Measurements from ENCODE around the gene KCNMB2. TPM values are rescaled to one million over a fixed set of nuclear protein-coding genes. Genes with fewer than 3 reads are reported as not detected.

KCNMB2 gene
- polyA plus RNA-seq, 1 of the 3 experiments (the other 2 are of a cell fraction), result not detected

DNA sequence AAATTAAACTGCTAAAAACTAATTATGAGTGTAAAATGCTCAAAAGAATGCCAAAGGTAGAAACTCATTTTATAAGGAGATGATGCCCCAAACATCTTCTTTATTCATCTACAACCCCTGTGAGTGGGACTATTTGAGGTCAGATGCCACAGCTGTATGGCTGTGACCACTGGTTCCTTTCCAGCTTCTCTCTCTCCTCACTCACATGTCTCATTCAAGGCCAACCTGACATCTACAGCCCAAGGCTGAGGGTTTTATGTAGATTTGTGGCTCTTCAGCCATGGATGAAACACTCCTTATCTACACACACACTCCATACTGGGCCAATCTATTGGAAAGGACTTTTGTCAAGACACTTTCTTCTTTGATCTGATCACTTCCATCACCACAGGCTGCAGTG is 231.3 kb downstream of the KCNMB2 start (continued):
- TF ChIP-seq SIN3A (IDR thresholded peaks at IDR 0.05; ENCODE audit: borderline replicate concordance, low read depth, low read length) (no peak), ELF1 (IDR thresholded peaks at IDR 0.05) (no peak), TEAD4 (IDR thresholded peaks at IDR 0.05; ENCODE audit: borderline replicate concordance, insufficient read depth) (no peak), TAF1 (IDR thresholded peaks at IDR 0.05; ENCODE audit: borderline replicate concordance, low read depth, low read length) (no peak), JUND (IDR thresholded peaks at IDR 0.05) (no peak), POLR2AphosphoS5 (IDR thresholded peaks at IDR 0.05; ENCODE audit: low read depth, low read length) (no peak), NRF1 (IDR thresholded peaks at IDR 0.05; ENCODE audit: low read depth, low read length) (no peak), CHD2 (IDR thresholded peaks at IDR 0.05; ENCODE audit: low read length, partially characterized antibody) (no peak)

DNA sequence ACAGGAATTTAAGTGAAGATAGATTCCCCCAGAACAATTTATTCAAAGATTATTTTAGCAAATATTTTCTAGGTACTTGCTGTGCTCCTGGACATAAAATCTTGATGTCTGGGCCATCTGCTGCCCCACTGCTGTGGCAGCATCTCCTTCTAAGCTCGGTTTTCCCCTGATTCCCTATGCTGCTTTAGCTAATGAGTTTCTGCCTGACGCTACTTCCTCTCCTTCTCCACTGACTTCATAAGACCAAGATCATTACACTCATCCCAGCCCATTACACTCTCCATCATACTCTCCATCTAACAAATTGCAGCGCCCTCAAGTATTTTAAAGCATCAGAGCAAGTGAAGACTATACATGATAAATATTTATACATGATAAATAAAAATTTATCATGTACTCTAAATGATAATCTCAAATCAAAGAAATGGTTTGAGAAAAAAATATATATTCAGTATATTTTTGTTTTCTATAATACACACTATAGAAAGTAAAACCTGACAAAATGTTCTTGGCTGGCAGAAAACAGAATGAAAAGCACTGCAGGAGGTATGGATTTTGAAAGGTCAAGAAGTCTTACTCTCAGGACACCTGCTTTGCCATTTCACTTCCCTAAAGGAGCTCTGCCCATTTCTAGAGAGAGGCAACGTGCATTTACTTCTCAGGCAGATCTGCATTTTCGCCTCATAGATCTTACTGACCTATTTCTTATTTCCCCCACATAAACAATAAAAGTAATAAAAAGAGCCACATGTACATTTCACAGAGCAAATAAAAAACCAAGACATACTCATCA is 232.0 kb downstream of the KCNMB2 start:
- no peak overlapping the region for H3K9ac ChIP-seq
- no peak overlapping the region for H3K27ac ChIP-seq (ENCODE audit: low read depth in 2 of 2, low read length in 1 of 2)
- no peaks in the 10 kb centered on the region for H3K79me2 ChIP-seq (ENCODE audit: insufficient read depth)
- POLR2A ChIA-PET, result no interaction called here
- H3K9me3 ChIP-seq, result no peaks in the 10 kb centered on the region
- DNase-seq, result no peak
- H3K4me2 ChIP-seq, result no peak overlapping the region
- H3K27me3 ChIP-seq (ENCODE audit: insufficient read depth), result no peaks in the 10 kb centered on the region
- H3K4me1 ChIP-seq (ENCODE audit: control insufficient read depth in 1 of 2, insufficient read depth in 2 of 2, low read depth in 1 of 2, low read length in 1 of 2), result no peaks in the 10 kb centered on the region
- CTCF ChIA-PET, result no interaction called here
- no peaks in the 10 kb centered on the region for H3F3A ChIP-seq (replicated peaks; ENCODE audit: insufficient read depth)
- H3K36me3 ChIP-seq (replicated peaks in 1 of 2; ENCODE audit: control insufficient read depth in 1 of 2, insufficient read depth in 2 of 2, low read length in 1 of 2), result no peaks in the 10 kb centered on the region
- H3K4me3 ChIP-seq (ENCODE audit: low read depth in 2 of 2, low read length in 1 of 2), result no peak overlapping the region
- TF ChIP-seq MXI1 (IDR thresholded peaks at IDR 0.05; ENCODE audit: low read depth, low read length), result no peak
- TF ChIP-seq FOXJ3 (CRISPR knock-in tag; IDR thresholded peaks at IDR 0.05), result no peak
- TF ChIP-seq ELF1 (IDR thresholded peaks at IDR 0.05), result no peak
- no peak for TF ChIP-seq JUND (IDR thresholded peaks at IDR 0.05)
- no peak for TF ChIP-seq TEAD4 (IDR thresholded peaks at IDR 0.05; ENCODE audit: borderline replicate concordance, insufficient read depth)
- TF ChIP-seq YY1 (IDR thresholded peaks at IDR 0.05; ENCODE audit: low read depth), result no peak
- TF ChIP-seq RXRA (IDR thresholded peaks at IDR 0.05; ENCODE audit: borderline replicate concordance, low read depth), result no peak
- TF ChIP-seq EZH2phosphoT487 (IDR thresholded peaks at IDR 0.05; ENCODE audit: borderline replicate concordance, low read depth), result no peak
- H3K9me2 ChIP-seq, result no peaks in the 10 kb centered on the region
- H4K20me1 ChIP-seq (ENCODE audit: insufficient read depth), result no peaks in the 10 kb centered on the region
- WGBS (ENCODE audit: low lambda C conversion rate), result 17% methylated on average over 5 of the region's 5 CpGs
- no peak overlapping the region for H2AFZ ChIP-seq (ENCODE audit: low read depth)

DNA sequence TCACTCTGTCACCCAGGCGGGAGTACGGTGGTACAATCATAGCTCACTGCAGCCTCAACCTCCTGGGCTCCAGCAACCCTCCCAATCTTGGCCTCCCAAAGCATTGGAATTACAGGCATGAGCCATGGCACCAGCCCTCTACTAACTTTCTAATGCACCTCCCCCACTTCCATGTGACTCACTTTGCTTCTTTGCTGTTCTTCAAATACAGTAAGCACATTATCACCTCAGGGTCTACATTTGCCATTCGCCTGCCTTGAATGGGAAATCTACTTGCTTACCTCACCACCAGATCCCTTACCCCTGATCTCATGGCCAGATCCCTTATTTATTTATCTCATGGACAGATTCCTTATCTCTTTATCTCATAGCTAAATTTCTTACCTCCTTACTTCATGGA is 235.3 kb downstream of the KCNMB2 start:
- POLR2A ChIA-PET, result no interaction called here
- H3K79me2 ChIP-seq (ENCODE audit: insufficient read depth), result no peaks in the 10 kb centered on the region
- H3K36me3 ChIP-seq (replicated peaks in 1 of 2; ENCODE audit: control insufficient read depth in 1 of 2, insufficient read depth in 2 of 2, low read length in 1 of 2), result no peaks in the 10 kb centered on the region
- H3K27ac ChIP-seq (ENCODE audit: low read depth in 2 of 2, low read length in 1 of 2), result no peak overlapping the region
- H3K9ac ChIP-seq, result no peak overlapping the region
- no peak overlapping the region for H3K4me3 ChIP-seq (ENCODE audit: low read depth in 2 of 2, low read length in 1 of 2)
- DNase-seq, result no peak
- 25% methylated on average over 3 of the region's 3 CpGs for WGBS (ENCODE audit: low lambda C conversion rate)
- TF ChIP-seq JUND (IDR thresholded peaks at IDR 0.05) (no peak), FOXM1 (IDR thresholded peaks at IDR 0.05; ENCODE audit: low read depth) (no peak), MXI1 (IDR thresholded peaks at IDR 0.05; ENCODE audit: low read depth, low read length) (no peak)
- TF ChIP-seq, protein P1, sequence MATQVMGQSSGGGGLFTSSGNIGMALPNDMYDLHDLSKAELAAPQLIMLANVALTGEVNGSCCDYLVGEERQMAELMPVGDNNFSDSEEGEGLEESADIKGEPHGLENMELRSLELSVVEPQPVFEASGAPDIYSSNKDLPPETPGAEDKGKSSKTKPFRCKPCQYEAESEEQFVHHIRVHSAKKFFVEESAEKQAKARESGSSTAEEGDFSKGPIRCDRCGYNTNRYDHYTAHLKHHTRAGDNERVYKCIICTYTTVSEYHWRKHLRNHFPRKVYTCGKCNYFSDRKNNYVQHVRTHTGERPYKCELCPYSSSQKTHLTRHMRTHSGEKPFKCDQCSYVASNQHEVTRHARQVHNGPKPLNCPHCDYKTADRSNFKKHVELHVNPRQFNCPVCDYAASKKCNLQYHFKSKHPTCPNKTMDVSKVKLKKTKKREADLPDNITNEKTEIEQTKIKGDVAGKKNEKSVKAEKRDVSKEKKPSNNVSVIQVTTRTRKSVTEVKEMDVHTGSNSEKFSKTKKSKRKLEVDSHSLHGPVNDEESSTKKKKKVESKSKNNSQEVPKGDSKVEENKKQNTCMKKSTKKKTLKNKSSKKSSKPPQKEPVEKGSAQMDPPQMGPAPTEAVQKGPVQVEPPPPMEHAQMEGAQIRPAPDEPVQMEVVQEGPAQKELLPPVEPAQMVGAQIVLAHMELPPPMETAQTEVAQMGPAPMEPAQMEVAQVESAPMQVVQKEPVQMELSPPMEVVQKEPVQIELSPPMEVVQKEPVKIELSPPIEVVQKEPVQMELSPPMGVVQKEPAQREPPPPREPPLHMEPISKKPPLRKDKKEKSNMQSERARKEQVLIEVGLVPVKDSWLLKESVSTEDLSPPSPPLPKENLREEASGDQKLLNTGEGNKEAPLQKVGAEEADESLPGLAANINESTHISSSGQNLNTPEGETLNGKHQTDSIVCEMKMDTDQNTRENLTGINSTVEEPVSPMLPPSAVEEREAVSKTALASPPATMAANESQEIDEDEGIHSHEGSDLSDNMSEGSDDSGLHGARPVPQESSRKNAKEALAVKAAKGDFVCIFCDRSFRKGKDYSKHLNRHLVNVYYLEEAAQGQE (IDR thresholded peaks at IDR 0.05; ENCODE audit: low read depth, low read length), result no peak
- H3F3A ChIP-seq (replicated peaks; ENCODE audit: insufficient read depth), result no peaks in the 10 kb centered on the region
- no peaks in the 10 kb centered on the region for H3K27me3 ChIP-seq (ENCODE audit: insufficient read depth)
- no peaks in the 10 kb centered on the region for H3K4me1 ChIP-seq (ENCODE audit: control insufficient read depth in 1 of 2, insufficient read depth in 2 of 2, low read depth in 1 of 2, low read length in 1 of 2)
- CTCF ChIA-PET, result interaction anchor here (1.6 kb wide), 1 partner anchor 14 kb away, joined by 3 read pairs; no protein-coding TSS in a partner anchor
- H3K9me2 ChIP-seq, result no peaks in the 10 kb centered on the region
- no peak overlapping the region for H3K4me2 ChIP-seq
- H3K9me3 ChIP-seq, result no peaks in the 10 kb centered on the region
- no peak overlapping the region for H2AFZ ChIP-seq (ENCODE audit: low read depth)
- no peaks in the 10 kb centered on the region for H4K20me1 ChIP-seq (ENCODE audit: insufficient read depth)

Data from SK-N-SH (cell line).